GM18868 (cell line): ENCODE measurements around the gene SKIC2.
A peak's percentile ranks its signal among the peaks of the same experiment; 100 is the strongest.
"Not testable (repeated sequence)": the region's sequence is repeated elsewhere in the genome, so short reads cannot be mapped to it uniquely, and the experiment has no call there.

Experiments
- ATAC-seq: cut with Tn5 transposase; IDR thresholded peaks from one replicate; pipeline ENCODE4 v1.9.1; 2021; ENCODE audit warnings: mild to moderate bottlenecking, moderate library complexity; ENCODE audit not compliant: unreplicated experiment

The SKIC2 gene

DNA sequence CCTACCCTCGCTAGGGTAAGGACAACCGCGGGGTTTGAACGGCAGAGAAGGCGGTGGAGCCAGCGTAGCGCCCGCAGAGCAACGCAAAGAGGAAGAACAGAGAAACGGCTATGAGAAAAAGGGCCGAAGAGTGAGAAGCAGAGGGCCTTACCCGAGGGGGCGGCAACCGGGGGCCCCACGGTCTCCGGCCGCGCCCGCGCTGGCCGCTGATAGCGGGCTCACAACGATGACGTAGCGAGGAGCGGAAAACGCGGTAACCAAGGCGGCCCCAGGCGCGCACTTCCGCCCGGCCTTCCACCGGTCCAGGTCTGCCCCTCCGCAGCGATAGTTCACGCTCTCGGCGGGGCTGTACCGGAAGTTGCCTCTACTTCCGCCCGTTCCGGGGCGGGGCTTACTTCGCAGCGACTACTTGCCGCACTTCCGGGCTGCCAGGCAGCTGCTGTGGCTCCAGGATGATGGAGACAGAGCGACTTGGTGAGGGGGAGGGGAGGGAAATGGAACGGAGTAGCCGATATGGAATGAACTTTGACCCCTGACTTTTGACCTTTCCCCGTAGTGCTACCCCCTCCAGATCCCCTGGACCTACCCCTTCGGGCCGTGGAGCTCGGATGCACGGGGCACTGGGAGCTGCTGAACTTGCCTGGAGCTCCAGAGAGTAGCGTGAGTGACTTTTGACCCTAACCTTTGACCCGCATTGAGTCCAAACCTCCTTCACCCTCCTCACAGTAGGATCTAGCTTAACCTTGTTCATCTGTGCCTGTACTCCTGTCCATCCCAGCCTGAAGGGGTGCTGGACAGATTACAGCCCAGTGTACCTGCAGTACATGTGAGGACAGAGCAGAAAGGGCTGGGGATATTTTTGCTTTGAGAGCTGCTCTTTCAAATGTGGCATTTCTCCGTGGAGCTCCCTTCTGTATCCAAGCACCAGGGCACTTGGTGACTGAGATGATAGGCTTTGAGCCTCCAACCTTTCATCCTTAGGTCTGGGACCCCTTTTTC lies at the start of gene SKIC2, which contains the start of gene NELFE:
TSS of gene SKIC2 (plus strand) at position 435 of the 999 bp plus-strand sequence. CDS start at position 453, 18 bp downstream.
TSS of gene NELFE (minus strand) at position 231 of the 999 bp plus-strand sequence. CDS start 525 bp downstream, outside the sequence.
- ATAC-seq: peak; percentile 98

DNA sequence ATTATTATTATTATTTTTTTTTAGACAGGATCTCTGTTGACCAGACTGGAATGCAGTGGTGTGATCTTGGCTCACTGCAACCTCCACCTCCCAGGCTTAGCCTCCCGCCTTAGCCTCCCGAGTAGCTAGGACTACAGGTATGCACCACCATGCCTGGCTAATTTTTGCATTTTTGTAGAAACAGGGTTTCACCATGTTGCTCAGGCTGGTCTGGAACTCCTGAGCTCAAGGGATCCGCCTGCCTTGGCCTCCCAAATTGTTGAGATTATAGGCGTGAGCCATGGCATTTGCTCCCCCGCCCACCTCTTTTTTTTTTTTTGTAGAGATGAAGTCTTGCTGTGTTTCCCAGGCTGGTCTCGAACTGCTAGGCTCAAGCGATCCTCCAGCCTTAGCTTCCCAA lies 49.7 kb upstream of the SKIC2 start:
- ATAC-seq: not testable (repeated sequence)

GRCh38 chr6:31911826-31912585 lies 47.0 kb upstream of the SKIC2 start:
- ATAC-seq: no peak

GRCh38 chr6:31915351-31915750 lies 43.6 kb upstream of the SKIC2 start:
- no peak for ATAC-seq

DNA sequence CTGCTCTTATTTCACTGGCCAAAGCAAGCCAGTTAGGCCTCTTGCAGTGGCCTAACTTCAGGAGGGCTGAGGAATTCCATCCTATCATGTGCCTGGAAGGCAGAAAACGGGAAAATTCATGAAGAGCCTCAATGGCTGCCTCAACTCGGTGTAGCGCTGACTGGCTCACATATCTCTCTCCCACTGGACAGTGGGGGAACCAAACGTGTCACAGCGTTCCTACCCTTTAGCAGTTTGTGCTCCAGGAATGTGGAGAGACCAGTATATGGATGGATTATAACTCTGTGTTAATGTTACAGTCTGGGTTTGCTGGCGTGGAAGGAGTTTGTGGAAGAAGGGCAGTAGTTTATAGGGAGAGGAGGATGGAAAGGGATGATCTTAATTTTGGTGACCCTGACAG lies 43.2 kb upstream of the SKIC2 start:
- ATAC-seq: no peak

DNA sequence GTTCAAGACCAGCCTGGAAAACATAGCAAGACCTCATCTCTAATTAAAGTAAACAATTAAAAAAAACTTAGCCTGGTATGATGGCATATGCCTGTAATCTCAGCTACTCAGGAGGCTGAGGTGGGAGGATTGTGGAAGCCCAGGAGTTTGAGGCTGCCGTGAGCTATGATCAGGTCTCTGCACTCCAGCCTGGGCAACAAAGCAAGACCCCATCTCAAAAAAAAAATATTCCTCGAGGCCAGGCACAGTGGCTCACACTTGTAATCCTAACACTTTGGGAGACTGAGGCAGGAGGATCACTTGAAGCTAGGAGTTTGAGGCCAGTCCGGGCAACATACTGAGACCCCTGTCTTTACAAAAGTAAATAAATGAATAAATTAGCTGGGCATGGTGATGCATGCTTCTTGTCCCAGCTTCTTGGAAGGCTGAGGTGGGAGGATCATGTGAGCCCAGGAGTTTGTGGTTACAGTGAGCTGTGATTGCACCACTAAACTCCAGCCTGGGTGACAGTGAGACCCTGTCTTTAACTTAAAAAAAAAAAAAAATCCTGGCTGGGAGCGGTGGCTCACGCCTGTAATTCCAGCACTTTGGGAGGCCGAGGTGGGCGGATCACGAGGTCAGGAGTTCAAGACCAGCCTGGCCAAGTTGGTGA lies 40.8 kb upstream of the SKIC2 start:
- no peak for ATAC-seq

- ATAC-seq: no peak
Measured at GRCh38 chr6:31919624-31920303, 39.2 kb upstream of the SKIC2 start.

- ATAC-seq: no peak
Measured at GRCh38 chr6:31920811-31921210, 38.2 kb upstream of the SKIC2 start.

GRCh38 chr6:31922942-31923341 lies 36.0 kb upstream of the SKIC2 start:
- no peak for ATAC-seq

DNA sequence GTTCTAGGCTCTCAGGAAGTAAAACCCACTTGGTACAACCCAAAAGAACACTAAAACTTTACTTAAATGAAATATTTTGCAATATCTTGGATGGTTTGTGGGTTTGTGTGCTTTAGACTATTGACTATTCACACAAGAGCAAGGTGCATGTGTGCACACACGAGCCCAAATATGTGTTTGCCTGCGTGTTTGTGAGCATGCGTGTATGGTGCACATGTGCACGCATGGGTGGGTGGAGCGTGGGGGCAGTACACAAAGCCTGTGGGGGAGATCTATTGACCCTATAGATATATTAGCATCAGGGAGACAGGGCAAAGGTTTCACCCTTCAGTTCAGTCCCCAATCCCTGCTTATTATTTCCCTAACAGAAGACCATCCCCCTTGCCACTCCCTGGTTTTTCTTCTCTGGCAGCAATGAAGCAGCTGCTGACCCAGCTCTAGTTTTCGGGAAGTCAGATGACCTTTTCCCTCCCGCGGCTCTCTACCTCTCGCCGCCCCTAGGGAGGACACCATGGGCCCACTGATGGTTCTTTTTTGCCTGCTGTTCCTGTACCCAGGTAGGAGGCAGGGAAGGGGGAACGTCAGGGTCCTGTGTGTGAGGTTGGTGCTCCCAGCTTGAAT lies 31.6 kb upstream of the SKIC2 start, which contains the start of gene C2:
TSS of gene C2 (plus strand) at position 476 of the 621 bp plus-strand sequence. CDS start at position 512, 36 bp downstream.
- ATAC-seq: no peak

DNA sequence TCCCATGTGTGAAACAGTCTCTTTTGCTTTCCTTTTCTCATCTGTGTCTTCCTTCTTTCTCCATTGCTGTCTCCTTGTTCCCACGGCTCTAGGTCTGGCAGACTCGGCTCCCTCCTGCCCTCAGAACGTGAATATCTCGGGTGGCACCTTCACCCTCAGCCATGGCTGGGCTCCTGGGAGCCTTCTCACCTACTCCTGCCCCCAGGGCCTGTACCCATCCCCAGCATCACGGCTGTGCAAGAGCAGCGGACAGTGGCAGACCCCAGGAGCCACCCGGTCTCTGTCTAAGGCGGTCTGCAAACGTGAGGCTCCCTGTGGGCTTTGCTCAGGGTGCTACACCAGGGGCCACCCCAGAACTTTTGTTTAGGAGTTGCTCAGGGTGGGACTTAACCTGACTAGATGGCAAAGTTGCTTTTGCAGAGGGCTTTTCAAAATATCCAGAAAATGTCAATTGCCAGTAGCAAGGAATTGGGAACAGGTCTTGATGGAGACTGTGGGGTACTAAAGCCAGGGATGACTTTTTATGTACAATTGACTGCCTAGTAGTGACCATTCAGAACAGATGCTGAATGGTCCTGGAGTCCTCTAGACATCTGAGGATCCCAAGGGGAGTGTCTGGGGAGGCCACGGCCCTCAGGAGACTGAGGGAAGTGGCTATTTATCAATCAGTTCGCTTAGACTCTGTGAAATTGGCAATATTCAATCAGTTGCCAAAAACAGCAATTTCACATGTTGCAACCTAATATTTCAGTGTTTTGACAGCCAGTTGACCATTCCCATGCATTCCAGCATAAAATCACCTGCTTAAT lies 30.9 kb upstream of the SKIC2 start:
- no peak for ATAC-seq

DNA sequence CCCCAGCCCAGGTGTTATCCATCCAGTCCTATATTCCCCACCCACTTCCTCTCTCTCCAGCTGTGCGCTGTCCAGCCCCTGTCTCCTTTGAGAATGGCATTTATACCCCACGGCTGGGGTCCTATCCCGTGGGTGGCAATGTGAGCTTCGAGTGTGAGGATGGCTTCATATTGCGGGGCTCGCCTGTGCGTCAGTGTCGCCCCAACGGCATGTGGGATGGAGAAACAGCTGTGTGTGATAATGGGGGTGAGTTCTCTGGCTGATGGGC lies 30.4 kb upstream of the SKIC2 start:
- ATAC-seq: no peak

GRCh38 chr6:31930962-31931361 lies 28.0 kb upstream of the SKIC2 start:
- ATAC-seq: no peak

- ATAC-seq: not testable (repeated sequence)
Measured at GRCh38 chr6:31932137-31932536, 26.8 kb upstream of the SKIC2 start.

GRCh38 chr6:31933537-31933936 lies 25.4 kb upstream of the SKIC2 start:
- no peak for ATAC-seq

- ATAC-seq: no peak
Measured at GRCh38 chr6:31935021-31935420, 24.0 kb upstream of the SKIC2 start.

DNA sequence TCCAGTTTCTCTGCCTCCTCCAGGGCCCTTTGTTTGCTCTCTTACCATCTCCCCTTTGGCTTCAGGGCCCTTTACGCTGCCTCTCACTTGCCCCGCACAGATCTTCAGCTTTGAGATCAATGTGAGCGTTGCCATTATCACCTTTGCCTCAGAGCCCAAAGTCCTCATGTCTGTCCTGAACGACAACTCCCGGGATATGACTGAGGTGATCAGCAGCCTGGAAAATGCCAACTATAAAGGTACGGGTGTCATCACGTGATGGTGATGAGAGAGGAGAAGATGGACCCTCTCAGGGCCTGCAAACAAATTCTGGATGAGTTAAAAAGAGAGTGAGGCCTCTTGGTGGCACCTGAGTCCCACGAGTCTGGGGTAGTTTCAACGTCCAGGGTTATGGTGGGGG lies 23.2 kb upstream of the SKIC2 start:
- no peak for ATAC-seq

DNA sequence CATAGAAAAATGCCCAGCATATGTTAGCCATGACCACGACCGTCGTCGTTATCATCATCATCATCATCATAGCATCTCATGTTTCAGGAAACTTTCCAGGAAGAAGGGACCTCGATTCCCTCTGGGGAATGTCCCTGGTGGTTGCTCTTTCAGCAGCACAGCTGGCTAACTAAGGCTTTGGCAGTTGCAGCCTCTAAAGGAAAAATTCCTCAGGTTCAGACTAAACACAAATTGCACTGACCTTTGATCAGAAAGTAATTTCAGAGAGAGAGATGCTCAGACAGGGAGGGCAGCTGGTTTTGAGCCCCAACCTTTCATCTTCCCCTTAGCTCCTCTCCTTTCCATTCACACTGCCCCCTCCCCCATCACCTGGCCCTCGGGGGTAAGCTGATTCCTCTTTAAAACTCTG lies 18.7 kb upstream of the SKIC2 start:
- ATAC-seq: no peak

- no peak for ATAC-seq
Measured at GRCh38 chr6:31943742-31944141, 15.2 kb upstream of the SKIC2 start.
